ENCODE measurements around the gene DYNLT2. TPM values are rescaled to one million over a fixed set of nuclear protein-coding genes. Genes with fewer than 3 reads are reported as not detected.
A peak's percentile ranks its signal among the peaks of the same experiment; 100 is the strongest.

Gene DYNLT2
- total RNA-seq, 1 donor from 2014 or later, result 0.21 TPM

DNA sequence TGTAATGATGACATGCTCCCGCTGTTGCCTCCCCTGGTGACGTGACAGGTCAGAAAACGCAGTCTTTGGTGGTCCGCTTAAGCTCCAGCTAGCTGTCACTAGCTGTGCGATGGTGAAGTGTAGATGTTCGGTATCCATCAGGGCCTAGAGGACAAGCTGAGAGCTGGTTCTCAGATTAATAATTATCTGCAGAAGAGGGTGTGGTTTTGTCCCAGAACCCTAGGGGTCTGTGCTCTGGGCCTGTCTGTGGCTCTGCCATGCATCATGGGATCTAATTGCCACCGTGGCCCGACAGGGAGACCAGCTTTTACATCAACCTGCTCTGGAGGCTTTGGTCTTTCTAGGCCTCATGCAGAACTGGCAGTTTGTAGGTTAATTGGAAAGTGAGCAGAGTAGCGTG is 34.2 kb upstream of the DYNLT2 start:
- no peak overlapping the region for H3K4me3 ChIP-seq
- H3K27me3 ChIP-seq, result no peaks in the 10 kb centered on the region
- H3K27ac ChIP-seq, result no peak overlapping the region
- H3K36me3 ChIP-seq, result peaks cover 0 to 10% of the 10 kb centered on the region in 2 donors
- intact Hi-C loops (cut with DNase I), result no loop called here
- TF ChIP-seq, protein P1, sequence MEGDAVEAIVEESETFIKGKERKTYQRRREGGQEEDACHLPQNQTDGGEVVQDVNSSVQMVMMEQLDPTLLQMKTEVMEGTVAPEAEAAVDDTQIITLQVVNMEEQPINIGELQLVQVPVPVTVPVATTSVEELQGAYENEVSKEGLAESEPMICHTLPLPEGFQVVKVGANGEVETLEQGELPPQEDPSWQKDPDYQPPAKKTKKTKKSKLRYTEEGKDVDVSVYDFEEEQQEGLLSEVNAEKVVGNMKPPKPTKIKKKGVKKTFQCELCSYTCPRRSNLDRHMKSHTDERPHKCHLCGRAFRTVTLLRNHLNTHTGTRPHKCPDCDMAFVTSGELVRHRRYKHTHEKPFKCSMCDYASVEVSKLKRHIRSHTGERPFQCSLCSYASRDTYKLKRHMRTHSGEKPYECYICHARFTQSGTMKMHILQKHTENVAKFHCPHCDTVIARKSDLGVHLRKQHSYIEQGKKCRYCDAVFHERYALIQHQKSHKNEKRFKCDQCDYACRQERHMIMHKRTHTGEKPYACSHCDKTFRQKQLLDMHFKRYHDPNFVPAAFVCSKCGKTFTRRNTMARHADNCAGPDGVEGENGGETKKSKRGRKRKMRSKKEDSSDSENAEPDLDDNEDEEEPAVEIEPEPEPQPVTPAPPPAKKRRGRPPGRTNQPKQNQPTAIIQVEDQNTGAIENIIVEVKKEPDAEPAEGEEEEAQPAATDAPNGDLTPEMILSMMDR (IDR thresholded peaks at IDR 0.05), result no peak
- no peaks in the 10 kb centered on the region for H3K9me3 ChIP-seq
- DNase-seq (ENCODE audit: low spot score in 2 of 2), result no peak
- H3K4me1 ChIP-seq, result peaks cover 0 to 5% of the 10 kb centered on the region in 2 donors

- Histone ChIP-seq H3K9me3 (no peaks in the 10 kb centered on the region), H3K27ac (no peak overlapping the region), H3K4me1 (peaks cover 0 to 4% of the 10 kb centered on the region in 2 donors), H3K27me3 (no peaks in the 10 kb centered on the region), H3K36me3 (peaks cover 0 to 17% of the 10 kb centered on the region in 2 donors), H3K4me3 (no peak overlapping the region)
- DNase-seq (ENCODE audit: low spot score in 2 of 2), result peak in 1 of 2 donors; percentile 44
- intact Hi-C loops (cut with DNase I), result no loop called here
- TF ChIP-seq, protein P1 (IDR thresholded peaks at IDR 0.05), result no peak
Observed at GRCh38 chr6:169784821-169785340, 33.5 kb upstream of the DYNLT2 start.

- intact Hi-C loops (cut with DNase I), result no loop called here
- Histone ChIP-seq H3K27me3 (no peaks in the 10 kb centered on the region), H3K4me3 (no peak overlapping the region), H3K27ac (no peak overlapping the region), H3K9me3 (no peaks in the 10 kb centered on the region), H3K4me1 (no peaks in the 10 kb centered on the region), H3K36me3 (peaks cover 0 to 22% of the 10 kb centered on the region in 2 donors)
- peak in 1 of 2 donors; percentile 53 for DNase-seq (ENCODE audit: low spot score in 2 of 2)
- TF ChIP-seq, protein P1 (IDR thresholded peaks at IDR 0.05), result no peak
Observed at GRCh38 chr6:169783971-169784820, 32.8 kb upstream of the DYNLT2 start.

DNA sequence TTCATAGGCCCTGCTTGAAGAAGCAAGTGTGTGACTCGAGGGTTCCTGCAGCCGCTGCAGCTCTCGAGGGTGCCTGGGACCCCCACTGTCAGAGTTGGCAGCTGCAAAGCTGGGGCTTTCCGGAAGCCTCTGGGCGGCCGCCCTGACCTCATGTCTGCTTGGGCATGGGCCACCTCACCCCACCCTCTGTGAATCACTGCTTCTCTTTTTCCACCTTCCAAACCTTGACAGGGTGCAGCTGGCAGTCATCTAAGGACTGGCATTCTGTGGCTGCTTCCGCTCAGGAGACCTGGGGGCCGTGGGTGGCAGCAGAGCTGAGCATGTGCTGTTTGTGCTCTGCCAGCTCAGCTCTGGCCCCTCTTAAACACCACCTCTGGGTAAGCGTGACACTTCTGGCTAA is 32.0 kb upstream of the DYNLT2 start:
- no peak for DNase-seq (ENCODE audit: low spot score in 2 of 2)
- H3K4me1 ChIP-seq, result no peaks in the 10 kb centered on the region
- no peak overlapping the region for H3K27ac ChIP-seq
- H3K27me3 ChIP-seq, result no peaks in the 10 kb centered on the region
- intact Hi-C loops (cut with DNase I), result no loop called here
- H3K9me3 ChIP-seq, result no peaks in the 10 kb centered on the region
- no peak overlapping the region for H3K4me3 ChIP-seq
- H3K36me3 ChIP-seq, result peaks cover 0 to 30% of the 10 kb centered on the region in 2 donors
- TF ChIP-seq, protein P1 (IDR thresholded peaks at IDR 0.05), result no peak

- Histone ChIP-seq H3K27ac (no peak overlapping the region), H3K9me3 (no peaks in the 10 kb centered on the region), H3K4me3 (no peak overlapping the region), H3K4me1 (no peaks in the 10 kb centered on the region), H3K27me3 (no peaks in the 10 kb centered on the region), H3K36me3 (peaks cover 0 to 30% of the 10 kb centered on the region in 2 donors)
- DNase-seq (ENCODE audit: low spot score in 2 of 2), result peak in 1 of 2 donors; percentile 44
- TF ChIP-seq, protein P1 (IDR thresholded peaks at IDR 0.05), result no peak
- intact Hi-C loops (cut with DNase I), result no loop called here
Observed at GRCh38 chr6:169782966-169783365, 31.6 kb upstream of the DYNLT2 start.
